Right ventricle myocardium inferior (tissue), 1 donor: ENCODE measurements around the gene CNTN4. TPM values are rescaled to one million over a fixed set of nuclear protein-coding genes. Genes with fewer than 3 reads are reported as not detected.
A peak's percentile ranks its signal among the peaks of the same experiment; 100 is the strongest.
"Not testable (repeated sequence)": the region's sequence is repeated elsewhere in the genome, so short reads cannot be mapped to it uniquely, and the experiment has no call there.

ENCODE experiments used
- ATAC-seq: fragments of 200-7000 bp; cut with Tn5 transposase; one replicate; pipeline ENCODE4 v1.9.1; 2020; ENCODE audit warnings: mild to moderate bottlenecking, moderate library complexity
- DNase-seq: peaks from one replicate; pipeline ENCODE4 v3.0.0; 2021; ENCODE audit errors: missing footprints
- intact Hi-C: fragments of 100-400 bp; cut with DNase I; formaldehyde crosslinking; loops from one replicate; pipeline ENCODE4 v1.11.0; 2022
- total RNA-seq: library from RNA; stranded (reverse); fragmentation: NEBNext Ultra II Directional; extraction: Animal tissue kit (Norgen Biotek cat#: 25700); gene quantifications from one replicate; pipeline ENCODE4 v1.2.1, GENCODE V29; 2021
- donor health status: DM: no; HTN: yes; CAD: no; lungs with severe emphysema.

The CNTN4 gene
- total RNA-seq, 1 donor from 2014 or later = 2.5 TPM

DNA sequence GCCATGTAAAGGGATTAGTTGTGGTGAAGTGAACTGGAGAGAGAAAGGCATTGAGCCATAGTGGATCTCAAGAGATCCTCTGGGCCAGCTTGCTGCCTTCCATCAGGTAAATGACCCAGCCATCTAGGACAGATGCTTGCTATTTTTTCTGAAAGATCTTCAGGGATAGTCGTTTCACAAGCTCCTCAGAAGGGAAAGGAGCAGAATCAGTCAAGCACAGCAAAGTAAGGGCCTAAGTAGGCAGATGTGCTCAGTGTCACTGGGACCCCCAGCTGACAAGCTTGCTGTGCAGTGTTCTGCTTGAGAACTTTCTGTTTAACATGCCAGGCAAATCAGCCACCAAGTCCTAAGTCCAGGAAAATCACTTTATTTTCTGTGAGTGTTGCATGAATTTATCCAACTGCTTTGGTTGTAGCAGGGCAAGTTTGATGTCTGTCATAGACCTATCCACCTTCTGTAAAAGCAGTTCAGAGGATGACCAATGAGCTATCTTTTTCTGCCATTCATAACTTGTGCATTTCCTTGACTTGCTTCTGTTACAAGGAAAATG, 691.7 kb downstream of the CNTN4 start:
- DNase-seq (no peak), ATAC-seq (no peak)
- intact Hi-C loops = no loop called here

DNA sequence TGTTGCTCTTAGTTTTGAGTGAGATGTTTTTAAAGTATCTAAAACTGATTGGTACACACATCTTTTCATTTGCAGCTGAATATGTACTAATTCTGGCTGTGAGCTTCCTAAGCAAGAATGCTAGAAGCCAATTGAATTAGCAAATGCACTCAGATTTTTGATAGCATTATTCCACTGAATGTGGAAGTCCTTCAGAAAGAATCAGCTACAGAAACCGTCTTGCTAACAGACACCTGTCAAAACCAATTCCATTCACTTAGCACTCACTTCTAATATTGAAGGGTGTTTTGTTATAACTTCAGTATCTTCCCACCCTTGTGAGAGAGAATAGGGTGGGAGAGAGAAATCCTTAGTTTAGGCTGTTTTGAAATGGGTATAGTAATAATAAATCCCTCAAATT, 693.8 kb downstream of the CNTN4 start:
- intact Hi-C loops = no loop called here
- ATAC-seq = no peak
- no peak for DNase-seq

DNA sequence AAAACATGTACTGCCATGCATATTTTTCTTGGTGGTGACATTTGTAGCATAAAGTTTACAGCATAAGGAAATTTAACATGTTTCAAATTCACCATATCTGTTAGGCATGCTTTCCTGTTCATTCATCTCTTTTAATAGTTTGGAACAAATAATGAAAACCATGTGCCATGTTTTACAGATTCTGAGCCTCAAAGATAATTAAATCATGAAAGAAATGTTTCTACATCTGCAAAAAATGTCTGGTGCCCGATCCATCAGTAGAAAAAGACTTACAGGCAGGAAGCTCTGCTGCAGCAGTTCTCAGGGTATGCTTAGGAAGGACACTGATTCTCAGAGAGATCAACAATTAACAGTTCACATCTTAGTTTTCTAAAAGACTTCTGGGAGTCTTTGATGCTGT, 695.3 kb downstream of the CNTN4 start:
- intact Hi-C loops = no loop called here
- ATAC-seq (no peak), DNase-seq (no peak)

DNA sequence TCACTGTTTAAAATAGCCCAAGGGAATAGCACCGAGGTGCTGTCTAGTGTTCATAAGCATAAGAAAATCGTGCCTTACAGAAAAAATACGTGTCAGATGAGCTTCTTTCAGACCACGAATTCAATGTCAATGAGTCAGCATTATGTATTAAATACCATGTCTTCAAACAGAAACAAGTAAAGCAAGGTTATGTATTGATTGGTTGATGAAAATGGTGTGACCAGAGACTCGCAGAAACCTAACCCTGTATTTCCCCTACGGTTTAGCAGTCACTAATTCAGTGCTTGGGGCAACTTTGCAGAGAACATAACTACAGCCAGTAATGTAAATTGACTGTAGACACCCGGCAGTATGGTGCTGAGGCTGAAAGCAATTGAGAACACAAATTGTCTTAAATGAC, 703.8 kb downstream of the CNTN4 start:
- intact Hi-C loops = no loop called here
- ATAC-seq = no peak

DNA sequence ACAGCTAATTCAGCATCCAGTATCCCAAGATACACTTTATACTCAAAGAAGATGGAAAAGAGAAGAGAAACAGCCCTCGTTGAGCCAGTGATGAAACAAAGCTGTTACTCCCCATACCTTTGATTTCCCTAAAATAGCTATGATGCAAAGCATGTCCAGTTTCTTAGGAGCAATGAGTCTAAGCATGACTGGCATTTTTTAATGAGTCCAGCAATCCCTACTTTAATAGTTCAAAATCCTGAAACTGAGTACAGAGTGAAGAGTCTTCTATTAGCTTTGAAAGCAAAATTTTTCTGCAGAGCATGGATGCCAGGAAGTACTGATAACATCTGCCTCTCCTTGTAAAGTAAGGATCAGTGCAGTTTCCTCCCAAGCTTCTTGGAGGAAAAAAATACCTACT, 708.8 kb downstream of the CNTN4 start:
- ATAC-seq (no peak), DNase-seq (no peak)
- intact Hi-C loops = no loop called here

More for the DNA sequence above, 703.8 kb downstream of the CNTN4 start:
- no peak for DNase-seq

DNA sequence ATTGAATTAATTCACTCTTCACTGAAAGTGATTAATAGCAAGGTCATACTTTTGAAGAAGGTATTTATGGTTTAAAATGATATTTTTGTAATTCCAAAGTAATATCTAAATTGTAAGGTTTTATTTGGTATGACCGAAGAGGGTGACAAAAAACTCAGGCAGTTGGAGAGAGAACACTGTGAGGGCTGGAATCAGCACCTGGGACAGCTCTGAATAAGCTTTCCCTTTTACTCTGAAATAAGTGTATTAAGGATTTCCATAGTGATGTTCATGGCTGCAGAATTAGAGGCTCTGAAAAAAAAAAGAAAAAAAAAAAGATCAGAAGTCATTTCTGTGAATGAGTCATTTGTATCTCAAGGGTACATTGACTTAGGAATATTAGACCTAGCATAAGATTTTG, 712.1 kb downstream of the CNTN4 start:
- intact Hi-C loops = no loop called here
- DNase-seq (no peak), ATAC-seq (no peak)

DNA sequence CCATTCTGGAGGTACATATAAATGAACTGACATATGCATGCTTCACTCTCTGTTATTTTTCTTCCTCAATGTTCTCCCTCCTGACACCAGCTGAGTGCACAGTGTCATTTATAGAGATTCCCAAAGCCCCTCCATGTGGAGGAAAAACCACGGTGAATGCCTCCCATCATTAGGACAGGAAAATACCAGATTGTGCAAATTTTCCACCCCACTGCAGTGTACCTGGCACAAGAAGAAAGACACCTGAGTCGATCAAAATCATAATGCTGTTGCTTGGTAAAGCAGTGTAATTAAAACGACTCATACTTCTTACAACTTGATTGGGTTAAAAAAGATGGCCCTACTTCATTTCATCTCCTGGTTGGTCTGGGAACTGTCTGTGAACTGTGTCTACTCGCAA, 720.9 kb downstream of the CNTN4 start:
- intact Hi-C loops = no loop called here
- DNase-seq (no peak), ATAC-seq (no peak)

DNA sequence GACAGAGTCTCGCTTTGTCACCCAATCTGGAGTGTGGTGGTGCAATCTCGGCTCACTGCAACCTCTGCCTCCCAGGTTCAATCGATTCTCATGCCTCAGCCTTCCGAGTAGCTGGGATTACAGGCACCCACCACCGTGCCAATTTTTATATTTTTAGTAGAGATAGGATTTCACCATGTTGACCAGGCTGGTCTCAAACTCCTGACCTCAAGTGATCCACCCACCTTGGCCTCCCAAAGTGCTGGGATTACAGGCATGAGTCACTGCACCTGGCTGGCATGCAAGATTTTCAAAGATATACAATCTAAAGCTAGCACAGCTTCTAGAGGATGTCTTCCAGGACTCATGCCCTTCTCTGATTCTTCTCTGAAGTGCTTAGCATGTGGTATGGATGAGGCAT, 722.3 kb downstream of the CNTN4 start:
- ATAC-seq, intact Hi-C loops, DNase-seq: not testable (repeated sequence)

DNA sequence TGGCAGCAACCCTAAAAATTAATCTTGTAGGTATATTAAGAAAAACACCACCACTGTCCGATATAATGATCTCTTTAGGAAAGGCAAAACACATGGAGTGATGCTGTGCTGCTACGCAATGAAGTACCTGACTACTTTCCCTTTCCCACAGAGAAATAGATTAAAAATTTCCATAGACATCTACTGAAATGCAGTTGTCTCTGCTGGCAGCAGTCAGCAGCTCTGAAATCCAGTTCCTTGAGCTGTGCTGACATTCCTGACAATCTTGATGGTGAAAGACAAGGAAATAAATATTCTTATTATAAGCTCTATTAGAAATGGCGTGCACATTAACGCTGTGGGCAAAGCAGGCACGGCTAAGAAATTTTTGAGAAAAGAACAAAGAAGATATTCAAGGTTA, 723.9 kb downstream of the CNTN4 start:
- DNase-seq = no peak
- intact Hi-C loops = no loop called here
- ATAC-seq = no peak

DNA sequence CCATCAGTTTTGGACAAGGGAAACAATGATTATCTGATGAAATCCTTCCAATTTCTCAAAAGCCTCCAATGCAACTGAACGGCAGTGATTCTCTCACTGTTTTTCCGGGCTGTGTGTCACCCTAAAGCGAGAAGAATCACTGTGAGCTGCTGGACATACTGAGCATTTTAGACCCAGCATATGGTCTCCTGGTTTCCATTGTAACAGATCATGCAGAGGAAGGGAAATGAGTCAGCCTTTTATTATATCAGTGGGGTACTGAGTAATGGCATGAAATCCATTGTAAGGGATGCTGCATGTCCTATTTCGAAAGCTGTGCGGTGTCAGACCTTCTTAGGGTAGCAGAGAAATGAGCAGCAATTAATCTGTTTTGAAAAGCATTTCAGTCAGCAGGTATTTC, 724.4 kb downstream of the CNTN4 start:
- ATAC-seq (no peak), DNase-seq (no peak)
- intact Hi-C loops = no loop called here

DNA sequence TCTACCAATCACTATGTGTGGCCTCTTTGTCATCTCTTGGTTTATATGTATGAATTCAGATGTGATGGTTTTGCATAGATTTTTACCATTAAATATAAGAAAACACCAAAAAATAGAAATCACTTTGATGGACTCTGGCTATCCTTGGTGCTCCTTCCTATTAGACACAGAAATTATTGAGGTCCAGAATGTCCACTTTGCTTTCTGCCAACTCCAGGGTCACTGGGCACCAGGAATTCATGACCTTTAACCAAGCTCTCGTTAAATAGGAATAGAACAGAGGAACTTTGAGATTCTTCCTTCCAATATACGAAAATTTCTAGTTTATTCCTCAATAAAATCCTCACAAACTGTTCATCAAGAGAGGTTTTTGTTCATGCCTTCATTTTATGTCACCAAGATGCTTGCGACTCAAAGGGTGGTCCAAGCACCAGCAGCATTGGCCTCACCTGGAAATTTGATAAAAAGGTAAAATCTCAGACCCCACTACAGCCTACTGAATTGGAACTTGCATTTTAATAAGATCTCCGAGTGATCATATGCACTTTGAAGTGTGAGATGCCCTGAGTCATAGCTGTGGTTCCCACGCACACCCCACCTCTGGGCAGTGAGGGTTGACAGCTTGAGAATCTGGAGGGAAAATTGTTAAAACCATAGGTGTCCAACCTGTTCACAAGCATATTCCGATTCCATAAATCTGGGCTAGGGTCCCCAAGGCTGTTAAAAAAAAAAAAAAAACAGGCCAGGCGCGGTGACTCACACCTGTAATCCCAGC, 725.0 kb downstream of the CNTN4 start:
- intact Hi-C loops = no loop called here

DNA sequence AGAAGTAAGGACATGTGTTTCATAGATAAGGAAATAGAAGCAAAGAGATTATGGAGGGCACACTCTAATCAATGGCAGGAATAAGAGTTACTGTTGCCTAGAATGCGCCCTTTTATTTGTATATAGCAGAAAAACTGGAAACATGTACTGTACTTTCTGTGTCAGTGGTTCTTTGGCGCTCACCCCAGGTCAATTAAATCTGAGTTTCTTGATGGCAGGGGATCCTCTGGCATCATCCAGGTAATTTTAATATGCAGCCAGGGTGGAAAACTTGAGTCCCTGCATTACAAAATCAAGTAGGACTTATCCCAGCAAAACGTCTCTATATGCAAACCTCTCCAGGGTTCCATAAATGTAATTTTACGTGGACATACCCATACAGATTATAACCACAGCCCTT, 727.4 kb downstream of the CNTN4 start:
- intact Hi-C loops = no loop called here
- ATAC-seq (no peak), DNase-seq (no peak)

More for the DNA sequence above, 725.0 kb downstream of the CNTN4 start:
- ATAC-seq (no peak), DNase-seq (no peak)

DNA sequence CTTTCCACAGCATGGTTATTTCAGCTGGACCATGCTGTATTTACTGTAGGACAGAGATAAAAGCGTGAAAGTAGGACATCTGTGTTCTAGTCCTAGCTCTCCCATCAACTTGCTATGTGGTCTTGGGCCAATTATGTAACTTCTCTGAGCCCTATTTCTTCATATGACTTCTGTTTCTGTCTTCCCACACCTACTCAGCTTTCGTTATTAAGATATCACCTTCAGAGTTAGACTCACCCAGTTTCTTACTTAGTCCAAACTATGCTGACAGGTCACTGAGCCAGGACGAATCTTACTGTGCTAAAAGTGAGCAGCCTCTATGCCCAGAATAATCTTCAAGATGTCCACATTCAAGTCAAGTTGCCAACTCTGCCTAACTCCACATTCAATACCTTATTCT, 727.8 kb downstream of the CNTN4 start:
- ATAC-seq = no peak
- intact Hi-C loops = no loop called here
- DNase-seq = no peak

DNA sequence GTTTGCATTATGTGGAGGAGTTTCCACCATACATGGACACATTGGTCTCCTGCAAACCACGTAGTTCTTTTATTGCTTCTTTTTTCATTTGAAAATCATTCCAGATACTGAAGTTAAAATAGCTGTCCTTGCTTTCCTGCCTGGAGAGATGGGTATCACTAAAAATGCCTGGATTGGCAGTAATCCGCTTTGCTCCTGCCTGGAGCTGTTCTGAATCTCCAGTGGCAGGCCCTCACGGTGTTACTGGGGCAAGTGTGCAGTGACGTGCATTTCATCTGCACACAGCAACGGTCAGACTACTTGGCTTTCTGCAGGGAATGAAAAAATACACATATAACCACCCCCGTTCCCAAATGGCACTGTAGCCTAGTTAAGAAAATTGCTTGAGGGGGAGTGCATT, 738.6 kb downstream of the CNTN4 start:
- ATAC-seq (no peak), DNase-seq (no peak)
- intact Hi-C loops = no loop called here

DNA sequence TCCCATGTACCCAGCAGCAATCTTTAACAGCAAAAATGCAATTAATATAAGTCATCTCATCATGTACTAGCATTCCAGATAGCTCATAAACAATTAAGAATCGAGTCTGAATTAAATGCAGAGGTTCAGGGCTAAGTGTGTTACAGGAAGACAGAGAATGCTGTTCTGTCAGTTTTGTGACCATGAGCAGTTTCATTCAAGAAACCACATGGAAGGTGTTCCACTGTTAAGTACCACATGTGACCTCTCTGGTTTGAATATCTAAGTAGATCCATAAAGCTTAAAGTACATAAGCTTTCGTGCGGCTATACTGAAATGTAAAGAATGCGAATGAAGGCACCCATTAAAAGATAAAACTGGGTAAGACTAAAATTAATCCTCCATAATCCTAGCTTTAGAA, 739.2 kb downstream of the CNTN4 start:
- DNase-seq = no peak
- ATAC-seq = no peak
- intact Hi-C loops = no loop called here

DNA sequence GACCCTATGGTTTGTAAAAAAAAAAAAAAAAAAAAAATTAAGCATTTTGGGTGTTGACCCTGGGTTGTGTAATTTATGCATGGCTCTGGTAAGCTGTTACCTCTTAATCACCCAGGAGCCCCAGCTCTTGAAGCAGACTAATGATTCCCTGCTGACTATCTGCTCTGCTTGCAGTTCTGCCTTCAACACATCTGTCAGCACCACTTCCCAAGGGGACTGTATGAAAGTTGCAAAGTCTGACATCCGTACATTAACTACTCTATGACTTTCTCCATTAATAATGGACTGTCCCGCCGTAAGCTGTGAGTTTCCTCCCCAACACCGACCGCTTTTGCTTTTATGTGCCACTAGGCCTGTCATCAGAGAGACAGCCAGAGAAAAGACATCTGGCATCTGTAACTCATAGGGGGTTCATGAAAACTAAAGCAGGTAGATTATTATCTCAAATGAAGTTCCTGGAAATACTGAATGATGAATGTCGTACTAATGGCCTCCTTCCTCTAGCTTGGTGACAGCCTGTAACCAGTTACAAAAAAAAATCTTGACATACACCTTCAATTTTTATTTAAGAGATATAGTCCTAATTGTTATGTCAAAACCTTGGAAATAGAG, 740.0 kb downstream of the CNTN4 start:
- no peak for DNase-seq
- peak; percentile 57 for ATAC-seq
- intact Hi-C loops = no loop called here

DNA sequence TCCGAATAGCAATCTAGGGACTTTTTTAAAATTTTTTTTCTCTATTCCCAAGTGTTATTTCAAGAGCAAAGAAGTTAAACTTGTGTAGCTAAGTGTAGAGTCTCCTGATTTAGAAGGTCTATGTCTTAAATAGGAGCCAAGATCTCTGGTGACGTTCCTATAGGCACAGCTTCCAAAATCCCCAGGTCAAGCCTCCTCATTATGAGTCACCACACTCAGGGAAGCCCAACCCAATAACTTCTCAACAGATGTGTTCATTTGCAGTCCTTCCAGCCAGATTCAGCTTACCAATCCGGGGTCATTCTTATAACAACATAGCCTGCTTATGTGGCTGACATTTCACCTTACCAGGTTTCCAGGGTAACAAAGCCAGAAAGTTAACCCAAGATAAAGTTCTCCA, 741.2 kb downstream of the CNTN4 start:
- DNase-seq = no peak
- ATAC-seq = peak; percentile 73
- intact Hi-C loops = no loop called here

DNA sequence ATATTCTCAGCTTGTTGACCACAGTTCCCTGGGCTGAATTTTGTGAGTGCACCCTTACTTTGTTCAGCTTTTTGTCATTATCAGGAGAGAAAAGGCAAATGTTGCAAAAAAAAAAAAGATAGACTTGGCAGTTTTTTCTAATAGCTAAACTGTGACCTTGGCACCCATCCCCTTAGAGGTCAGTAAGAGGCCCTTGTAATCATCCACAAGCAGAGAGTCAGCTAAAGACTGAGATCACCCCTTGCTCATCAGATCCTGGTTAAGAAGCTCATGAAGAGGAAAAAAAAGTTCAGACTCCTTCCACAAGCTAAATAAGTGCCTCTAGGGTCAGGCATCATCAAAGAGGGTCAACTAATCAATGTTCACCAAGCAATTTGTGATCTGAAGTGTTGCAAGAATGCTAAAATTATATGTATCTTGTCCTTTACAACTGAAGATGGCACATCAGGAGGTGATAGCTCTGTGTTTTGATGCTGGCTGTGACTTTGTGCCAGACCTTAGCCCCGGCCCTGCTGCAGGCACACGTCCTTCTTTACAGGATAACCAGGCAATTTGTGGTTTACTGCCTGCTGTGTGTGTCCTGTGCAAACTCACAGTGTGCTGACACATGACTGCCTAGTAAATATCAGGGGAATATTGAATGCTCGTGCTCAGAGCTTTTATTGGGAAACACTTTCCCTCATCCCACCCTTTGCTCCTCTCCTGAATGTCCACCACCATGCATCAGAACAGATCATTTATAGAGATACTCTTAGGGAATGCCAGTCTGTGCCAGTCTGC, 748.6 kb downstream of the CNTN4 start:
- intact Hi-C loops = no loop called here
- DNase-seq (no peak), ATAC-seq (peak; percentile 47)

DNA sequence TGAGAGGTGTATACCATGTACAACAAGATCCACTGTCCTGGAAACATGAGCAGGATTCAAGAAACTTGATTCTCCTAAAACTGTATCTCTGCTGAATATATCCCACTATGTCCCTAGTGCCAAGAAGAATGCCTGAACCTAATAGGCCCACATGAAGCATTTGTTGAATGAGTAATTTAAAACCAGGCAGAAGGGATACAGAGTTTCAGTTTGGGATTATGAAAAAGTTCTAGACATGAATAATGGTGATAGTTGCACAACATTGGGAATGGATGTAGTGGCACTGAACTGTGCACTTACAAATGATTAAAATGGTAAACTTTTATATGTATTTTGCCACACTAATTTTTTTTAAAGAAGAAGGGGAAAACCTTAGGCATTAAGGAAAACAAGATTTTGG, 750.4 kb downstream of the CNTN4 start:
- intact Hi-C loops = no loop called here
- DNase-seq (no peak), ATAC-seq (peak; percentile 21)

DNA sequence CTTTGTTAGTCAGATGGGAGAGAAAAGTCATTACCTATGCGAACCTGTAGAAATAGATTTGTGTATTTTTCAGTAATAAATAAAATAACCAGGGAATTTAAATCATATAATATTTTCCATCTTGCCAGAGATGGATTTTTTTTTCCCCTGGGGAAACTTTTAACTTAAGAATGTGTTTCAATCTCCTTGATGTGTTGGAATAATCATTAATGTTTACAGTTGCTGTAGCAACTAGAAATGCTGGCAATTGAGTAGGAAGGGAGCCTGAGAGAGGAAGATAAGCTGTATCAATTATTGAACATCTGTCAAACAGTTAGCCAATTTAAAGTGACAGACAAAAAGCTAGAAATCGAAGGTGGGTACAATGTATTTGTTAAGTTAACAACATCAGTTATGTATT, 752.0 kb downstream of the CNTN4 start:
- intact Hi-C loops = no loop called here
- no peak for ATAC-seq
- DNase-seq = no peak
